ENCODE data around the gene ASPSCR1. TPM values are rescaled to one million over a fixed set of nuclear protein-coding genes. Genes with fewer than 3 reads are reported as not detected.

ASPSCR1 gene
- total and polyA plus RNA-seq, 9 of the 15 experiments (the other 6 are each of a cell fraction or from before 2014, with no cell fraction given): 0.90 to 36.9 (median 11.6) TPM

DNA sequence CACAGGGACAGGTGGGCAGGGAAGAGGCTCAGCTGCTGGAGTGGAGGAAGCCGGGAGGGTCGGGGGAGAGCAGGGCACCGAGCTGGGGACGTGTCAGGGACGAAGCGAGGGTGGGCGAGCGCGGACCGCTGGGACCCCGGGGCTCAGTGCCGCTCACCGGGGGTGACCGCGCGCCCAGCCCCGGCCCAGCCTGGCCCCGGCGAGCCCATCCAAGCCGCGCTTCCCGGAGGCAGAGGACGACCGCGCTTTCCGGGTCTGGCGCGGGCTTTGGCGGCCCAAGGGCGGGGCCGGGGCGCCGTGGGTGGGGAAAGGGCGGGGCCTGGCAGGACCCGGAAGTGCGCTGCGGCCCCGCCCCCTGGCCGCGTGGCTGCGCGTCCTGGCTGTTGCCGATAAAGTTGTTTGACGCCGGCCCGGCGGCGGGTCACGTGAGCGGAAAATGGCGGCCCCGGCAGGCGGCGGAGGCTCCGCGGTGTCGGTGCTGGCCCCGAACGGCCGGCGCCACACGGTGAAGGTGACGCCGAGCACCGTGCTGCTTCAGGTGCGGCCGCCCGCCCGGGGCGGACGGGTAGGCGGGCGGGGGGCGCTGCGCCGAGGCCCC, at the start of gene ASPSCR1 (continued):
- TF ChIP-seq, protein P1, sequence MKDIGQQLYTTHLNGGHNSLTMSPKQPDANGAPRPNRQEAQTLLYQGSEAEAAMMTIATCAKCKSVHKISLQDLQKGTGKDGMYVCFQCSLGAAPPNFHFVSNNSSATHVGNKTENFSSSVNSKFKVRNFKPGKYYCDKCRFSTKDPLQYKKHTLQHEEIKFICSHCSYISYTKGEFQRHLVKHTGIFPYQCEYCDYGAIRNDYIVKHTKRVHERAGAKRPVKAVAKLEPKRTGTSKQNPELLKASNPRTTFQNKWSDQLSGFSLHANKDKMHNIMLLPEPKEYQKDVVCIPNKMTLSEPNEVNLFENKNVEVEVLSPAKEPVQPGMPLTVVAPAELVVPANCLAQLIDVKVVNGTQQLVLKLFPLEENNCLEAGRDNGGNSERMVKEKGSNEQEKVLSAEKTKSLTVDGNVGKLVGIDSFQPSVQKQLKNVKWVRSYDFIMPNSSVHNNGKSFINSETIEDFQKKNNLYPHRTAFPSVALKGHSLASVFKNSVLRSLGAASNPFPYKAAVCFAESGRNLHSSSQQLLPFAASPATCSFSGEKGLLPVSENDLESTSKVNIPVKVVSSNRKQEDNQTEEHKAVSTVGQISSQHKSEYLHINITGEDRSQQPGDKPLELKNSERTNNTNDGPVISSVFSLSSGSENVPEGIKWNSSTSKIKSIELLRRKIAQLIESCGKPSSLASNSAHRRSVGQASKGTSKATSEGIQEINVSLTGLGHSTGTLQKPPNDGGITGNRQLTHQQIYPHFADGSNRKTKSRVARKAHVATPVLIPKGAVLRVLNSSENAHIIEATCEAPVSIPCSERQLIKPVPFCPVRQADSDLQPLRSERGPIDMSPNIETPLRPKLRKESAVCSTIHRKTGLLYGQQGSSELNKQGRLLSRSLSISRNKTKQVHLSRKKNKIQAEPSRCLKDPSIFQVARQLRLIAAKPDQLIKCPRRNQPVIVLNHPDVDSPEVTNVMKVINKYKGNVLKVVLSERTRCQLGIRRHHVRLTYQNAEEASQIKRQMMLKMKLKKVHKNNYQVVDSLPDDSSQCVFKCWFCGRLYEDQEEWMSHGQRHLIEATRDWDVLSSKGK (CRISPR knock-in tag; IDR thresholded peaks at IDR 0.05): no peak
- TF ChIP-seq, protein P2, sequence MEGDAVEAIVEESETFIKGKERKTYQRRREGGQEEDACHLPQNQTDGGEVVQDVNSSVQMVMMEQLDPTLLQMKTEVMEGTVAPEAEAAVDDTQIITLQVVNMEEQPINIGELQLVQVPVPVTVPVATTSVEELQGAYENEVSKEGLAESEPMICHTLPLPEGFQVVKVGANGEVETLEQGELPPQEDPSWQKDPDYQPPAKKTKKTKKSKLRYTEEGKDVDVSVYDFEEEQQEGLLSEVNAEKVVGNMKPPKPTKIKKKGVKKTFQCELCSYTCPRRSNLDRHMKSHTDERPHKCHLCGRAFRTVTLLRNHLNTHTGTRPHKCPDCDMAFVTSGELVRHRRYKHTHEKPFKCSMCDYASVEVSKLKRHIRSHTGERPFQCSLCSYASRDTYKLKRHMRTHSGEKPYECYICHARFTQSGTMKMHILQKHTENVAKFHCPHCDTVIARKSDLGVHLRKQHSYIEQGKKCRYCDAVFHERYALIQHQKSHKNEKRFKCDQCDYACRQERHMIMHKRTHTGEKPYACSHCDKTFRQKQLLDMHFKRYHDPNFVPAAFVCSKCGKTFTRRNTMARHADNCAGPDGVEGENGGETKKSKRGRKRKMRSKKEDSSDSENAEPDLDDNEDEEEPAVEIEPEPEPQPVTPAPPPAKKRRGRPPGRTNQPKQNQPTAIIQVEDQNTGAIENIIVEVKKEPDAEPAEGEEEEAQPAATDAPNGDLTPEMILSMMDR (IDR thresholded peaks at IDR 0.05 in 2 of 3, conservative IDR thresholded peaks at IDR 0.05 in 1 of 3; ENCODE audit: insufficient read depth in 2 of 3, low read depth in 1 of 3, low read length in 3 of 3): no peak
- TF ChIP-seq CHD4 (IDR thresholded peaks at IDR 0.05; ENCODE audit: insufficient read depth, insufficient replicate concordance, low read depth, low read length, poor library complexity, severe bottlenecking) (no peak), POLR2AphosphoS2 (IDR thresholded peaks at IDR 0.05; ENCODE audit: low read length) (no peak), POLR3G (IDR thresholded peaks at IDR 0.05; ENCODE audit: extremely low read depth, insufficient read length, insufficient replicate concordance) (no peak), MCM2 (IDR thresholded peaks at IDR 0.05; ENCODE audit: low read depth) (no peak), STAT5A (IDR thresholded peaks at IDR 0.05; ENCODE audit: borderline replicate concordance, low read length) (no peak), HEY1 (CRISPR knock-in tag; IDR thresholded peaks at IDR 0.05; ENCODE audit: borderline replicate concordance) (no peak), ZNF57 (CRISPR knock-in tag; IDR thresholded peaks at IDR 0.05) (no peak), FOXA3 (CRISPR knock-in tag; conservative IDR thresholded peaks at IDR 0.05 in 1 of 2, IDR thresholded peaks at IDR 0.05 in 1 of 2) (0 out of 4 replicates have a peak, but pooled peaks of 1 of the 2 experiments have one; percentile 8), BRCA1 (IDR thresholded peaks at IDR 0.05) (no peak), BRCA1 (CRISPR knock-in tag; IDR thresholded peaks at IDR 0.05) (no peak), HDAC8 (tag; IDR thresholded peaks at IDR 0.05) (no peak), FOXP1 (CRISPR knock-in tag; IDR thresholded peaks at IDR 0.05) (peak; percentile 89), ZNF12 (CRISPR knock-in tag; IDR thresholded peaks at IDR 0.05) (no peak), TCF3 (CRISPR knock-in tag; IDR thresholded peaks at IDR 0.05) (peak; percentile 51; the same call in 1 of the 2 replicates)
- TF ChIP-seq, protein P3, sequence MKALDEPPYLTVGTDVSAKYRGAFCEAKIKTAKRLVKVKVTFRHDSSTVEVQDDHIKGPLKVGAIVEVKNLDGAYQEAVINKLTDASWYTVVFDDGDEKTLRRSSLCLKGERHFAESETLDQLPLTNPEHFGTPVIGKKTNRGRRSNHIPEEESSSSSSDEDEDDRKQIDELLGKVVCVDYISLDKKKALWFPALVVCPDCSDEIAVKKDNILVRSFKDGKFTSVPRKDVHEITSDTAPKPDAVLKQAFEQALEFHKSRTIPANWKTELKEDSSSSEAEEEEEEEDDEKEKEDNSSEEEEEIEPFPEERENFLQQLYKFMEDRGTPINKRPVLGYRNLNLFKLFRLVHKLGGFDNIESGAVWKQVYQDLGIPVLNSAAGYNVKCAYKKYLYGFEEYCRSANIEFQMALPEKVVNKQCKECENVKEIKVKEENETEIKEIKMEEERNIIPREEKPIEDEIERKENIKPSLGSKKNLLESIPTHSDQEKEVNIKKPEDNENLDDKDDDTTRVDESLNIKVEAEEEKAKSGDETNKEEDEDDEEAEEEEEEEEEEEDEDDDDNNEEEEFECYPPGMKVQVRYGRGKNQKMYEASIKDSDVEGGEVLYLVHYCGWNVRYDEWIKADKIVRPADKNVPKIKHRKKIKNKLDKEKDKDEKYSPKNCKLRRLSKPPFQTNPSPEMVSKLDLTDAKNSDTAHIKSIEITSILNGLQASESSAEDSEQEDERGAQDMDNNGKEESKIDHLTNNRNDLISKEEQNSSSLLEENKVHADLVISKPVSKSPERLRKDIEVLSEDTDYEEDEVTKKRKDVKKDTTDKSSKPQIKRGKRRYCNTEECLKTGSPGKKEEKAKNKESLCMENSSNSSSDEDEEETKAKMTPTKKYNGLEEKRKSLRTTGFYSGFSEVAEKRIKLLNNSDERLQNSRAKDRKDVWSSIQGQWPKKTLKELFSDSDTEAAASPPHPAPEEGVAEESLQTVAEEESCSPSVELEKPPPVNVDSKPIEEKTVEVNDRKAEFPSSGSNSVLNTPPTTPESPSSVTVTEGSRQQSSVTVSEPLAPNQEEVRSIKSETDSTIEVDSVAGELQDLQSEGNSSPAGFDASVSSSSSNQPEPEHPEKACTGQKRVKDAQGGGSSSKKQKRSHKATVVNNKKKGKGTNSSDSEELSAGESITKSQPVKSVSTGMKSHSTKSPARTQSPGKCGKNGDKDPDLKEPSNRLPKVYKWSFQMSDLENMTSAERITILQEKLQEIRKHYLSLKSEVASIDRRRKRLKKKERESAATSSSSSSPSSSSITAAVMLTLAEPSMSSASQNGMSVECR (CRISPR knock-in tag; IDR thresholded peaks at IDR 0.05): peak; percentile 87
- TF ChIP-seq, protein P4, sequence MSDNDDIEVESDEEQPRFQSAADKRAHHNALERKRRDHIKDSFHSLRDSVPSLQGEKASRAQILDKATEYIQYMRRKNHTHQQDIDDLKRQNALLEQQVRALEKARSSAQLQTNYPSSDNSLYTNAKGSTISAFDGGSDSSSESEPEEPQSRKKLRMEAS (CRISPR knock-in tag; IDR thresholded peaks at IDR 0.05): peak; percentile 94

All from K562 (cell line).